WTC11 (cell line): ENCODE data around the gene SYT7. TPM values are rescaled to one million over a fixed set of nuclear protein-coding genes. Genes with fewer than 3 reads are reported as not detected.

Source experiments
- ATAC-seq: fragments of 200-7000 bp; cut with Tn5 transposase; 2 replicates; pipeline ENCODE4 v1.10.0; 2021; ENCODE audit warnings: mild to moderate bottlenecking, moderate library complexity
- CTCF ChIA-PET: fragments of 300-600 bp; sonication (Branson Sonifier 250); formaldehyde crosslinking; loops from one replicate; lab custom pipeline; 2021; ENCODE audit warnings: antibody characterized with exemption; lab: Charles Lee
- POLR2A ChIA-PET: fragments of 350-600 bp; sonication (Branson Sonifier 250); formaldehyde crosslinking; loops from one replicate; lab custom pipeline; 2021; ENCODE audit warnings: antibody characterized with exemption; lab: Charles Lee
- DNase-seq: peaks from one replicate; pipeline ENCODE4 v3.0.0; 2021; ENCODE audit warnings: low spot score
- H3K27ac Mint-ChIP-seq: 2 replicates; pipeline ENCODE4 v1.8.0; 2021; ENCODE audit warnings: mixed read lengths
- H3K27me3 Mint-ChIP-seq: 2 replicates; pipeline ENCODE4 v1.8.0; 2021; ENCODE audit warnings: low read depth, mild to moderate bottlenecking, moderate library complexity, mixed read lengths
- H3K36me3 Mint-ChIP-seq: 2 replicates; pipeline ENCODE4 v1.8.0; 2021; ENCODE audit warnings: mixed read lengths
- H3K4me1 Mint-ChIP-seq: 2 replicates; pipeline ENCODE4 v1.8.0; 2022; ENCODE audit warnings: mixed read lengths
- H3K4me3 Mint-ChIP-seq: 2 replicates; pipeline ENCODE4 v1.8.0; 2021; ENCODE audit warnings: mild to moderate bottlenecking, moderate library complexity, mixed read lengths
- H3K9me3 Mint-ChIP-seq: 2 replicates; pipeline ENCODE4 v1.8.0; 2021; ENCODE audit warnings: mixed read lengths
- ARID4B ChIP-seq: sonication (generic); formaldehyde crosslinking; IDR thresholded peaks from 2 replicates; pipeline ENCODE4 v1.8.0; 2023; ENCODE audit warnings: missing genetic modification reagents, mild to moderate bottlenecking, borderline replicate concordance
- ELF4 ChIP-seq: sonication (generic); formaldehyde crosslinking; IDR thresholded peaks from 2 replicates; pipeline ENCODE4 v1.8.1; 2022; ENCODE audit warnings: low read depth, mild to moderate bottlenecking, moderate library complexity, missing genetic modification reagents
- ESRRA ChIP-seq: sonication (generic); formaldehyde crosslinking; IDR thresholded peaks from 2 replicates; pipeline ENCODE4 v1.8.1; 2022; ENCODE audit warnings: mild to moderate bottlenecking, missing genetic modification reagents, borderline replicate concordance
- FOXP1 ChIP-seq: sonication (generic); formaldehyde crosslinking; IDR thresholded peaks from 2 replicates; pipeline ENCODE4 v1.8.0; 2022; ENCODE audit warnings: missing genetic modification reagents, mild to moderate bottlenecking, moderate library complexity, borderline replicate concordance
- GTF2I ChIP-seq: fragments of 250-450 bp; sonication (Bioruptor Pico); conservative IDR thresholded peaks from 2 replicates; pipeline ENCODE4 v1.4.0; 2021; ENCODE audit warnings: mild to moderate bottlenecking
- MAX ChIP-seq: sonication (generic); formaldehyde crosslinking; IDR thresholded peaks from 2 replicates; pipeline ENCODE4 v1.8.0; 2022; ENCODE audit warnings: mild to moderate bottlenecking, missing genetic modification reagents
- MLX ChIP-seq: sonication (generic); formaldehyde crosslinking; IDR thresholded peaks from 2 replicates; pipeline ENCODE4 v1.8.1; 2023; ENCODE audit warnings: mild to moderate bottlenecking, missing genetic modification reagents, moderate library complexity
- NR2C2 ChIP-seq: sonication (generic); formaldehyde crosslinking; IDR thresholded peaks from 2 replicates; pipeline ENCODE4 v1.8.0; 2022; ENCODE audit warnings: mild to moderate bottlenecking, missing genetic modification reagents
- PREB ChIP-seq: sonication (generic); formaldehyde crosslinking; IDR thresholded peaks from 2 replicates; pipeline ENCODE4 v1.8.1; 2022; ENCODE audit warnings: mild to moderate bottlenecking, missing genetic modification reagents, moderate library complexity, borderline replicate concordance
- SMAD4 ChIP-seq: sonication (generic); formaldehyde crosslinking; IDR thresholded peaks from 2 replicates; pipeline ENCODE4 v1.8.0; 2022; ENCODE audit warnings: mild to moderate bottlenecking, missing genetic modification reagents
- SP1 ChIP-seq: sonication (generic); formaldehyde crosslinking; conservative IDR thresholded peaks from 2 replicates; pipeline ENCODE4 v1.8.1; 2022; ENCODE audit warnings: missing genetic modification reagents
- TEAD4 ChIP-seq: sonication (generic); formaldehyde crosslinking; IDR thresholded peaks from 2 replicates; pipeline ENCODE4 v1.8.0; 2022; ENCODE audit warnings: mild to moderate bottlenecking, missing genetic modification reagents
- USF2 ChIP-seq: sonication (generic); formaldehyde crosslinking; IDR thresholded peaks from 2 replicates; pipeline ENCODE4 v1.8.1; 2023; ENCODE audit warnings: mild to moderate bottlenecking, missing genetic modification reagents, moderate library complexity
- ZBTB43 ChIP-seq: sonication (generic); formaldehyde crosslinking; IDR thresholded peaks from 2 replicates; pipeline ENCODE4 v1.8.1; 2023; ENCODE audit warnings: mild to moderate bottlenecking, missing genetic modification reagents
- ZNF121 ChIP-seq: sonication (generic); formaldehyde crosslinking; IDR thresholded peaks from 2 replicates; pipeline ENCODE4 v1.8.0; 2023; ENCODE audit warnings: missing genetic modification reagents
- ZNF232 ChIP-seq: sonication (generic); formaldehyde crosslinking; IDR thresholded peaks from 2 replicates; pipeline ENCODE4 v1.8.0; 2022; ENCODE audit warnings: mild to moderate bottlenecking, missing genetic modification reagents
- ZNF416 ChIP-seq: fragments of 250-450 bp; sonication (Bioruptor Pico); IDR thresholded peaks from 2 replicates; pipeline ENCODE4 v1.9.0; 2021; ENCODE audit warnings: mild to moderate bottlenecking, inconsistent platforms
- ZNF532 ChIP-seq: fragments of 250-450 bp; sonication (Bioruptor Pico); IDR thresholded peaks from 2 replicates; pipeline ENCODE4 v1.9.0; 2021; ENCODE audit warnings: mild to moderate bottlenecking, borderline replicate concordance
- total RNA-seq: library from RNA; stranded (reverse); gene quantifications from 3 replicates; pipeline ENCODE4 v1.2.3, GENCODE V29; 2021

SYT7 gene
- total RNA-seq, 1 experiment from 2014 or later: 12.5 TPM

GRCh38 chr11:61509043-61510029 lies 71.5 kb downstream of the SYT7 start (continued):
- TF ChIP-seq USF2 (CRISPR knock-in tag) (peak; percentile 50), ZNF121 (CRISPR knock-in tag) (0 out of 2 replicates have a peak, but pooled peaks have one; percentile 5), TEAD4 (CRISPR knock-in tag) (peak; percentile 69), ZBTB43 (CRISPR knock-in tag) (peak; percentile 89; the same call in 1 of the 2 replicates), MAX (peak; percentile 99), ZNF532 (CRISPR knock-in tag) (no peak), PREB (CRISPR knock-in tag) (0 out of 2 replicates have a peak, but pooled peaks have one; percentile 32), ZNF416 (CRISPR knock-in tag) (no peak), SMAD4 (CRISPR knock-in tag) (peak; percentile 11; the same call in 1 of the 2 replicates), MLX (no peak), GTF2I (CRISPR knock-in tag) (no peak), ELF4 (CRISPR knock-in tag) (peak; percentile 93), NR2C2 (CRISPR knock-in tag) (peak; percentile 70; the same call in 1 of the 2 replicates)

- peak; percentile 85 for DNase-seq
- H3K27ac Mint-ChIP-seq: no peak within 1 kb of the TSS
- TF ChIP-seq ELF4 (CRISPR knock-in tag) (no peak), ARID4B (0 out of 2 replicates have a peak, but pooled peaks have one; percentile 20), MAX (peak; percentile 70), SP1 (CRISPR knock-in tag) (peak; percentile 72), ESRRA (CRISPR knock-in tag) (0 out of 2 replicates have a peak, but pooled peaks have one; percentile 43), ZNF232 (CRISPR knock-in tag) (no peak), FOXP1 (CRISPR knock-in tag) (0 out of 2 replicates have a peak, but pooled peaks have one; percentile 41)
These were observed 72.7 kb downstream of the SYT7 start, which contains the start of gene LRRC10B for GRCh38 chr11:61507962-61508861. LRRC10B (plus strand) TSS chr11:61508749; CDS start chr11:61508999, 250 bp downstream.

More at GRCh38 chr11:61507962-61508861, 72.7 kb downstream of the SYT7 start, which contains the start of gene LRRC10B:
- Mint-ChIP-seq H3K27me3 (peaks cover 59% of the 10 kb centered on the region), H3K4me3 (peak within 1 kb of the TSS; percentile 66), H3K9me3 (no peaks in the 10 kb centered on the region), H3K36me3 (no peaks in the 10 kb centered on the region), H3K4me1 (peaks cover 56% of the 10 kb centered on the region)
- CTCF ChIA-PET: interaction anchor here (0.6 to 11.3 kb wide), 34 partner anchors 7 to 239 kb away, joined by 3 to 552 read pairs (median 5); partner anchors contain the start of genes CPSF7, SDHAF2 and SYT7
- ATAC-seq: peak; percentile 69
- POLR2A ChIA-PET: interaction anchor here (1.2 to 1.8 kb wide), 3 partner anchors 8 to 26 kb away, joined by 3 to 5 read pairs (median 4); no protein-coding TSS in a partner anchor
